Activated CD4-positive, alpha-beta T cell treated with anti-CD3 and anti-CD28 coated beads for 36 hours (primary cell): Measurements from ENCODE around the gene SLC22A12. TPM values are rescaled to one million over a fixed set of nuclear protein-coding genes. Genes with fewer than 3 reads are reported as not detected.

Source experiments
- ATAC-seq: fragments of 200-7000 bp; cut with Tn5 transposase; one replicate; pipeline ENCODE4 v1.10.0; 2021; ENCODE audit warnings: mild to moderate bottlenecking, moderate library complexity
- CTCF ChIA-PET: fragments of 350-600 bp; sonication (Branson Sonifier 250); formaldehyde crosslinking; loops from one replicate; lab custom pipeline; 2021; ENCODE audit warnings: antibody characterized with exemption; lab: Charles Lee
- POLR2A ChIA-PET: fragments of 350-600 bp; sonication (Branson Sonifier 250); formaldehyde crosslinking; loops from one replicate; lab custom pipeline; 2021; ENCODE audit warnings: antibody characterized with exemption, inconsistent platforms; lab: Charles Lee
- DNase-seq: peaks from one replicate; pipeline ENCODE4 v3.0.0-alpha.2; 2020
- H3K27ac Mint-ChIP-seq: one replicate; pipeline ENCODE4 v1.8.0; 2021; ENCODE audit warnings: mixed read lengths
- H3K27me3 Mint-ChIP-seq: one replicate; pipeline ENCODE4 v1.8.0; 2021; ENCODE audit warnings: mixed read lengths
- H3K36me3 Mint-ChIP-seq: one replicate; pipeline ENCODE4 v1.8.0; 2021; ENCODE audit warnings: low read depth, mixed read lengths
- H3K4me1 Mint-ChIP-seq: one replicate; pipeline ENCODE4 v1.8.0; 2021; ENCODE audit warnings: mixed read lengths
- H3K4me3 Mint-ChIP-seq: one replicate; pipeline ENCODE4 v1.8.0; 2021; ENCODE audit warnings: mild to moderate bottlenecking, moderate library complexity, mixed read lengths
- H3K9me3 Mint-ChIP-seq: one replicate; pipeline ENCODE4 v1.8.0; 2021; ENCODE audit warnings: low read depth, mixed read lengths
- intact Hi-C, 2 experiments: fragments of 100-400 bp; cut with DNase I in 1 of 2; cut with micrococcal nuclease in 1 of 2; formaldehyde crosslinking; loops; one replicate each; pipeline versions ENCODE4 v1.14.2 to v1.15.1; 2022 to 2024; cut with DNase I, micrococcal nuclease
- total RNA-seq, 2 experiments: library from RNA; stranded (reverse); gene quantifications; one replicate each; pipeline ENCODE4 v1.2.3, GENCODE V29; 2021

Gene SLC22A12
- total RNA-seq, 2 experiments from 2014 or later, result not detected

DNA sequence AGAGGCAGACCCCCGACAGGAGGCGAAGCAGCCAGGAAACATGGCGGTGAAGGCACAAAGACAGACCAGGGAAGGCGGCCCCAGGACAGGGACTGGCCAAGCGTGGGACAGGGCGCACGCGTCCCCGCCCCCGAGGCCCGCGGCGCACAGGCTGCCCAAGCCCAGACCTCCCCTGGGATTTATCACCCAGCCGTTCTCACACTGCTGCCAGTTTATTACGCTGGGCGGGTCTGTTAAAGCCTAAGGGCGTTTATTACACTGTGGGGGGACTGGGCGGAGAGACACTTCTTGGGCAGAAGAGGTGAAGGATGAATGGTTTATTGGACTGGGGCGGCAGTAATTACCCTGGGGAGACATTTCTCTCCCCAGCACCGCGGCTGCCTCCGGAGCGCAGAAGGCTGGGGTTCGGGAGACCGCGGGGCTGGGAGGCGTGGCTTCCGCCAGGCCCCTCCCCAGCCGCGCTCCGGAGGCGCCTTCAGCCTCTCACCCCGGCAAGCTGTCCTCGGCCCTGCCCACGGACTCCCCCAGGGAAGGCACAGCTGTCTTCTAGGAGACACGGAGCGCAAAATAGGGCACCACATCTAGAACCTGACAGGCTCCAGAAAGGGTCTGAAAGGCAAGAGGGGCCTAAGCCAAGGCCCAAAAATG lies 47.1 kb downstream of the SLC22A12 start:
- POLR2A ChIA-PET, result no interaction called here
- Mint-ChIP-seq H3K4me3 (no peak overlapping the region), H3K36me3 (no peaks in the 10 kb centered on the region), H3K27me3 (peaks cover 16% of the 10 kb centered on the region), H3K9me3 (no peaks in the 10 kb centered on the region), H3K4me1 (peaks cover 6% of the 10 kb centered on the region), H3K27ac (no peak overlapping the region)
- CTCF ChIA-PET, result interaction anchor here (0.6 to 1.0 kb wide), 2 partner anchors 12 to 123 kb away, joined by 3 read pairs; no protein-coding TSS in a partner anchor
- intact Hi-C loops, result no loop called here
- no peak for DNase-seq
- ATAC-seq, result no peak

DNA sequence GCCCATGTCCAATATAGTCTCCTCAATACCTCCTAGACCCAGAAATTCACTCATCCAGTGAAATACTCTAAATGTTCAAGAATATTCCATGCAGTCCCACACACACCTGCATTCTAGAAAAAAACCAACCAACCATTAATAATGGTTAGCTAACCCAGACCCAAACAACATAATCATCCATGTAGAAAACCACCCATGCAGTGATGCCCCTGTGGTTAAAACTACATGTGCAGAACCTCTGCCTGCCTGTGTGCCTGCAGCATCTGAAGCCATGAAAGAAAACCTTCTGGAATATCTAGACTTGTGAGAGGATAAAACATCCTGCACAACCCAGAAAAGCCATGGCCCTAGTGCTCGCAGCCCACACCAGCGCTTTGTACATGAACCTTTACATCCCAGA lies 47.8 kb downstream of the SLC22A12 start:
- H3K27me3 Mint-ChIP-seq, result peaks cover 15% of the 10 kb centered on the region
- H3K9me3 Mint-ChIP-seq, result no peaks in the 10 kb centered on the region
- CTCF ChIA-PET, result interaction anchor here (0.7 to 1.0 kb wide), 2 partner anchors 12 to 105 kb away, joined by 3 read pairs; partner anchors contain the start of gene RASGRP2
- no peak overlapping the region for H3K4me3 Mint-ChIP-seq
- peaks cover 2% of the 10 kb centered on the region for H3K4me1 Mint-ChIP-seq
- DNase-seq (no peak), ATAC-seq (no peak)
- no peak overlapping the region for H3K27ac Mint-ChIP-seq
- intact Hi-C loops, result no loop called here
- POLR2A ChIA-PET, result no interaction called here
- no peaks in the 10 kb centered on the region for H3K36me3 Mint-ChIP-seq

DNA sequence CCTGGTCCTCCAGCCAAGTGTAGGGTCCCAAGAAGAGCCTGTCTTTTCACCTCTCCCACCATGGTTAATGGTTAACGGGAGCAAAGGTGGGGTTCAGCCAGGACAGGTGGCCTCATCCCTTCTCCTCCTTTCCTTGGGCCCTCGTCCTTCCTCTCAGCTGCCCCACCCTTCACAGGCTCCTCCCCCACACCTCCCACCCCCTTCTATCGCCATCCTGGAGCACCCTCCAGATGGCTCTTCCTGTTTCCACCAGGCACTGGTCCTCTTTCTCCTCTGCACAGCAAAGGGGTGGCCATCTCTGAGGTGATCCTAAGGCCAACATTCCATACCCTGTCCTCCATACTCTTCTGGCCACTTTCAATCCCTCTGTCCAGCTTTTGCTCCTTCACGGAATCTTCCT lies 48.9 kb downstream of the SLC22A12 start:
- H3K27ac Mint-ChIP-seq, result no peak overlapping the region
- no peaks in the 10 kb centered on the region for H3K36me3 Mint-ChIP-seq
- intact Hi-C loops, result no loop called here
- no peak overlapping the region for H3K4me3 Mint-ChIP-seq
- ATAC-seq, result no peak
- CTCF ChIA-PET, result interaction anchor here (0.6 kb wide), 1 partner anchor 191 kb away, joined by 3 read pairs; no protein-coding TSS in a partner anchor
- no peak for DNase-seq
- H3K27me3 Mint-ChIP-seq, result peaks cover 17% of the 10 kb centered on the region
- no peaks in the 10 kb centered on the region for H3K4me1 Mint-ChIP-seq
- POLR2A ChIA-PET, result no interaction called here
- no peaks in the 10 kb centered on the region for H3K9me3 Mint-ChIP-seq

DNA sequence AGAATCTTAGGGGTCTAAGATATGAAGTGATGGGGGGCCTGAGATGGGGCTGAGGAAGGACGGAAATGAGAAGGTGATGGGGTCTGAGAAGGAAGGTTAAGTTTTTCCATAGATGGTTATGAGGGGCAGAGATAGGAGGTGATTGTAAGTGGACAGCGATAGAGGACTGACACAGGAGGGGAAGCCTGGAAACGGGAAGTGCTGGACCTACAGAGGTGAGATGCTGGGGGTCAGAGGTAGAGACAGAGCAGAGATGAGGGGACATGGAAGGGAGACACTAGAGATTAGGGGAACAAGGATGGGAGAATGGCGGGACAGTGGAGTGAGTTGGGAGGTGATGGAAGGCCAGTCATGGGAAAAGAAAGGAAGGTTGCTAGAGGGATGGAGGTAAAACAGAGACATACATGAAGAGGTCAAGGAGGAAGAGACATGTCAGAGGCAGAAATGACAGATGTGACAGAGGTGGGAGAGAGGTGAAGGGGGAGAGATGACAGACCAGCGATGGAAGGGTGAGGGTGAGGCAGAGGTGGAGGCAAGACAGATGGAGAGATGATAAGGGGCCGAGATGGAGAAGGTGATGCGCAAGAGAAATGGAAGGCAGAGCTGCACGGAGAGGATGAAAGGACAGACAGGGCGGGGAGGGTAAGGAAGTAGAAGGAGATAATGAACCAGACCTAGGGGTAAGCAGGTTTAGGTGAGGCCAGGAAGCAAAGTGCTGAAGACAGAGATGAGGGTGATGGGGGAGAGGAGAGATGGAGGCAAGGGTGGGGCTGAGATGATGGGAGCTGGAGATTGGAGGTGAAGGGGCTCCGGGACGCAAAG lies 50.8 kb downstream of the SLC22A12 start:
- H3K36me3 Mint-ChIP-seq, result no peaks in the 10 kb centered on the region
- intact Hi-C loops, result no loop called here
- POLR2A ChIA-PET, result interaction anchor here (0.6 kb wide), 1 partner anchor 511 kb away, joined by 3 read pairs; no protein-coding TSS in a partner anchor
- CTCF ChIA-PET, result no interaction called here
- H3K4me3 Mint-ChIP-seq, result no peak overlapping the region
- no peaks in the 10 kb centered on the region for H3K4me1 Mint-ChIP-seq
- ATAC-seq (peak; percentile 14), DNase-seq (no peak)
- H3K27ac Mint-ChIP-seq, result no peak overlapping the region
- peaks cover 25% of the 10 kb centered on the region for H3K27me3 Mint-ChIP-seq
- no peaks in the 10 kb centered on the region for H3K9me3 Mint-ChIP-seq

DNA sequence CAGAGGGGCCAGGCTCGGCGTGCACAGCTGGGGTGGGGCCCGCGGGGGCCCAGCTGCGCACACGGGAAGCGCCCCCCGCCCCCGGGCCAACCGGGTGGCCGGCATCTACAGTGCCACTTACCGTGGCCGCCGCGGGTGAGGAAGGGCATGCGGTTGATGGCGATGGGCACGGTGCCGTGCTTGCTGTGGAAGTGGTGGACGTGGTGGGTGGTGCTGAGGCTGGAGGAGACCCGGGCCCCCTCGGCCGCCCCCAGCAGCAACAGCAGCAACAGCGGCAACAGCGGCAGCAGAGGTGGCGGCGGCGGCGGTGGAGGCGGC lies 51.4 kb downstream of the SLC22A12 start:
- POLR2A ChIA-PET, result no interaction called here
- H3K4me1 Mint-ChIP-seq, result no peaks in the 10 kb centered on the region
- intact Hi-C loops, result no loop called here

DNA sequence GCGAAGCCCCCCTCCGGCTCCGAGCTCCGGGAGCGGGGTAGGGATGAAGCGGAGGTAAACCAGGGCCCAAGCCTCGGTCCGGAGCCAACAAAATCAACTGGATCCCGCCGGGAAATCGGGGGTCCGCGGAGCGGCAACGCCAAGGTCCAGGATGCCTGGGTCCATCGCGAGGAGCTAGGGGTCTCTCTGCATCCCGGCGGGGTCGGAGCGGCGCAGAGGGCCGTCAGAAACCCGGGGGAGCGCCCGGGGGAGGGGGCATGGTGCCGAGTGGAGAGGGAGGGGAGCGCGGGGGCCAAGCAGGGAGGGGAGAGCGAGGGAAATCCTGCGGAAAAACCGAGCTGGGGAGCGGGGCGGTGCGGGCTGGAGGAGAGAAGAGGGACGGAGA lies 51.8 kb downstream of the SLC22A12 start:
- ChIA-PET CTCF (no interaction called here), POLR2A (no interaction called here)
- intact Hi-C loops, result no loop called here
- Mint-ChIP-seq H3K4me3 (no peak overlapping the region), H3K4me1 (no peaks in the 10 kb centered on the region), H3K9me3 (no peaks in the 10 kb centered on the region), H3K36me3 (no peaks in the 10 kb centered on the region), H3K27ac (no peak overlapping the region), H3K27me3 (peaks cover 27% of the 10 kb centered on the region)
- no peak for DNase-seq
- no peak for ATAC-seq

More for the DNA sequence above, 51.4 kb downstream of the SLC22A12 start:
- peaks cover 27% of the 10 kb centered on the region for H3K27me3 Mint-ChIP-seq
- no peak overlapping the region for H3K4me3 Mint-ChIP-seq
- DNase-seq (no peak), ATAC-seq (no peak)
- CTCF ChIA-PET, result no interaction called here
- no peaks in the 10 kb centered on the region for H3K9me3 Mint-ChIP-seq
- no peak overlapping the region for H3K27ac Mint-ChIP-seq
- H3K36me3 Mint-ChIP-seq, result no peaks in the 10 kb centered on the region

DNA sequence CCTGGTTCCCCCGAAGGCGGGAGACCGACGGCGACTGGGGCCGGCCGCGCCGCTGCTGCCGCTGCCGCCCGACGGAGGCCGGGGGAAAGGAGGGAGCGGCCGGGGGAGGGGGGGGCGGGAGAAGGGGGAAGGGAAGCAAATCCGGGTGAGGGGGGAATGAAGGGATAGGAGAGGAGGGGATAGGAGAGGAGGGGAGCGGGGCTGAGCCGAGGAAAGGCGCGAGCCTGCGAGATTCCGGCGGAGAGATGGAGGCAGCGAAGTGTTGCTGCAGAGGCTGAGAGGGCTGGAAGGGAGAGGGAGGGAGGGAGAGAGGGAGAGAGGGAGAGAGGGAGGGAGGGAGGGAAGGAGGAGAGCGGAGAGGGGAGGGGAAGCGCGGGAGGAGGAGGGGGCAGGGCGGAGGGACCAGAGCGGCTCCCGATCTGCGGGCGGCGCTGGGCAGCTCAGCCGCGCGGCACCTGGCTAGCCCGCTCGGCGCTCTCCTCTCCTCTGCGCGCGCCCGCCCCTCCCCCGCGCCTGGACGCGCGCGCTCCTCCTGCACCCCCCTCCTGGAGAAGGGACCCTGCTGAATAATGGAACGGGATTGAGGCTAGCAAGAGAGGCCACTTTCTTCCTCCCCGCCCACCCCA lies 52.3 kb downstream of the SLC22A12 start:
- intact Hi-C loops, result no loop called here
- Mint-ChIP-seq H3K27ac (no peak overlapping the region), H3K9me3 (no peaks in the 10 kb centered on the region), H3K4me3 (no peak overlapping the region), H3K27me3 (peaks cover 27% of the 10 kb centered on the region), H3K4me1 (no peaks in the 10 kb centered on the region), H3K36me3 (no peaks in the 10 kb centered on the region)
- DNase-seq (no peak), ATAC-seq (peak; percentile 32)
- CTCF ChIA-PET, result no interaction called here
- POLR2A ChIA-PET, result no interaction called here

DNA sequence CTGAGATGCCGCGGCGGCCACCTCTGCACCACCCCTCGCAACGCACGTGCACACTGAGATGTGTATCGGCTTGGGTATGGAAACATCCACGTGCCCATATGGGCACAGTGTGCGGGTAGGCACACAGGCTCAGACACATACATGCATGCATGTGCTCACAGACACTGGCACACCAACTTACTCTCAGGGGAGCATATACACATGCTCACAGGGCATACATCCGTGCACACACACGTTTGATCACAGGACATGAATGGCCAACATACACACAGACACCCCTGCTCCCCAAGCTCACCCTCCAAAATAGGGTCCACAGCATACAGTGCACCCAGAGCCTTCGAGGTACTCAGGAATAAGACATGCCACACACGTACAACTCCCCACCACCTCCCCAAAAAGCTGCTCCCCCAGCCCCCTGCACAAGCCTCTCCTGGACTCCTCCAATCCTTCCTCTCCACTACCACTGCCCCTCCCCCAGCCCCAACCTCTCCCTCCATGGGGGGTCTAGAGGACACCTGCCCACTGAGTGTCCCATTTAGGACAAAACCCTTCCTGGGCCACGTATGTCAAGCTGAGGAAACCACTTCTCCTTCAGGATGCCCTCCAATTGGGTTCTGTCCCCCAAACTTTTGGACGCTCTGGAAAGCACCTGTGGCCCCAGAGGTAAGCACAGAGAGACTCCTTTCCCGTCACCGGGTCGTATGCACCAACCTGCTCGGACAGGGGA lies 53.1 kb downstream of the SLC22A12 start:
- ChIA-PET POLR2A (no interaction called here), CTCF (interaction anchor here (0.6 to 2.7 kb wide), 4 partner anchors 9 to 195 kb away, joined by 3 to 8 read pairs (median 3); no protein-coding TSS in a partner anchor)
- Mint-ChIP-seq H3K27me3 (peaks cover 26% of the 10 kb centered on the region), H3K36me3 (no peaks in the 10 kb centered on the region), H3K27ac (no peak overlapping the region), H3K4me3 (no peak overlapping the region), H3K4me1 (no peaks in the 10 kb centered on the region), H3K9me3 (no peaks in the 10 kb centered on the region)
- ATAC-seq (peak; percentile 19), DNase-seq (no peak)
- intact Hi-C loops, result no loop called here

DNA sequence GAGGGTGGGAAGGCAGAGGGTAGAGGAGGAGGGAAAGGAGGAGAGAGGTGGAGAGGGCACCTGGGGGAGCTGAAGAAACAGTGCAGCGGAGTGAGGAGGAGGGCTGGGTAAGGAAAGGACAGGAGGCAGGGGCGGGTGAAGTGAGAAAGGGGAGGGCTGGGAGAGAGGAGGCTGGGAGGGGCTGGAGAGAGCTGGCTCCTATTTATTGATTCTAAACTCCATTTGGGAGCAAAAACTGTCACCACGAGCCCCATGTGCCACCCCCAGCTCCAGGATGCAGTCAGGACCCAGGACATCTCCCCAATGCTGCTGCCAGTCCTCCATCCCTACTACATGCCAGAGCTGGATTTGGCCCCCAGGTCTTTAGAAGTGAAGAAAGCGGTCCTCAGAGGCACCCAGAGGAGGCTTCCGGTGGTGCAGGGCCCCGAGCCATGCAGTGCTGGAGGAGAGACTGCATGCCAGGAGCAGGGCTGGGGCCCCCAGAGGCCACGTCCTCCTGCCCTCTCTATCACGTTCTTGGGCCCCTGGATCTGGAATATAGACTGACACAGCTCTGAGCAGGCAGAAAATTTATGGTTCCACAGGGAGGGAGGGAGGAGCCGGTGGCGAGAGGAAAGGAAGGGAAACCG lies 53.7 kb downstream of the SLC22A12 start:
- Mint-ChIP-seq H3K36me3 (no peaks in the 10 kb centered on the region), H3K27ac (no peak overlapping the region), H3K4me3 (no peak overlapping the region), H3K4me1 (no peaks in the 10 kb centered on the region), H3K27me3 (peaks cover 28% of the 10 kb centered on the region), H3K9me3 (no peaks in the 10 kb centered on the region)
- ATAC-seq (peak; percentile 53), DNase-seq (peak; percentile 38)
- intact Hi-C loops, result no loop called here
- POLR2A ChIA-PET, result no interaction called here
- CTCF ChIA-PET, result interaction anchor here (0.6 to 2.7 kb wide), 4 partner anchors 8 to 196 kb away, joined by 3 to 8 read pairs (median 3); no protein-coding TSS in a partner anchor

DNA sequence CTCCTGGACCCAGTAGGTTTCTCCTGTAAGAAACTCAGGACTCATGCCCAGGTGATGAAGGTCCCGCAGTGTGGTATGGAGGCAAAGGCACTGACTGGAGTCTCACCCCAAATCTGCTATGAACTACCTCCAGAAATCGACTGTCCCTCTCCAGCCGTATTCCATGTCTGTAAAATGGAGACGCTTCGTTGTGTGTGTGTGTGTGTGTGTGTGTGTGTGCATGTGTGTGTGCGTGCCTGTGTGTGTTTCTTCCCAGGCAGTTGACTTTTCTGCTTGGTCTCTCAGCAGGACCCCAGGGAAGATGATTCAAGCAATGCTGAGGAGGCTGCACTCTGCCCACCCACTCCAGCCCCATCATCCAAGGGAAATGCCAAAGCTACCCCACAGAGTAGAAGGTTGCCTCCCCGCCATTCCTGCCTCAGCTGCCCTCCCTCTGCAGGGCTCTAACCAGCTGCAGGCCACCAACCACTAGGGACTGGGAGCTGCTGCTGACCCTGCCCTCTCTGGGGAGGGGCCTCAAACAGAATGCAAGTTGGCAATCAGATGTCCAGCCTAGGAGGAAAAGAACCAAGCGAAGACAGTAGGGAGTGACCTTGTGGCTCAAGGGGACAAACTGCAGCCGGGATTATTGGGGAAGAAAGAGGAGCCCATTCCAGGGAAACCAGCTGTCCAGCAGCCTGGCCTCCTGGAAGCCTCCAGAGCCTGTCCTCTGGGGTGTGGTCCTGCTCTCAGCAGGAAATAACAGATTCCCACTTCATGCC lies 56.2 kb downstream of the SLC22A12 start:
- Mint-ChIP-seq H3K4me1 (no peaks in the 10 kb centered on the region), H3K9me3 (no peaks in the 10 kb centered on the region), H3K27me3 (peaks cover 28% of the 10 kb centered on the region), H3K4me3 (no peak overlapping the region), H3K36me3 (no peaks in the 10 kb centered on the region), H3K27ac (no peak overlapping the region)
- CTCF ChIA-PET, result interaction anchor here (2.7 kb wide), 1 partner anchor 198 kb away, joined by 8 read pairs; no protein-coding TSS in a partner anchor
- DNase-seq (no peak), ATAC-seq (no peak)
- POLR2A ChIA-PET, result no interaction called here
- intact Hi-C loops, result no loop called here
